IMR-90 (cell line): ENCODE results near the gene SNTG2. TPM values are rescaled to one million over a fixed set of nuclear protein-coding genes. Genes with fewer than 3 reads are reported as not detected.

Experiments
- ATAC-seq: fragments of 200-7000 bp; cut with Tn5 transposase; 2 replicates; pipeline ENCODE4 v1.9.1; 2020; ENCODE audit warnings: low read depth, mild to moderate bottlenecking, moderate library complexity
- BruUV-seq: library from RNA; stranded (reverse); fragments of 400-500 nt; replicated peaks from 2 replicates; lab custom pipeline; 2021; lab: Mats Ljungman, UMichigan
- CTCF ChIA-PET: fragments of 300-600 bp; formaldehyde crosslinking; extraction: SDS; loops from one replicate; lab custom pipeline; 2021; ENCODE audit warnings: antibody characterized with exemption; lab: Yijun Ruan, JAX
- POLR2A ChIA-PET: fragments of 300-600 bp; sonication (Branson Sonifier 250); formaldehyde crosslinking; loops from one replicate; lab custom pipeline; 2022; ENCODE audit warnings: antibody characterized with exemption; ENCODE audit not compliant: unreplicated experiment; lab: Charles Lee
- DNase-seq: peaks from one replicate; pipeline ENCODE4 v3.0.0; 2013
- H2AFZ ChIP-seq: replicated peaks from 2 replicates; pipeline ENCODE3; 2013; ENCODE audit warnings: low read length, mild to moderate bottlenecking; ENCODE audit not compliant: poor library complexity
- H2AK5ac ChIP-seq: 2 replicates; pipeline ENCODE4 v1.6.1; 2013; ENCODE audit warnings: low read depth, low read length, inconsistent platforms
- H2AK9ac ChIP-seq: replicated peaks from 2 replicates; pipeline ENCODE3; 2013; ENCODE audit warnings: mild to moderate bottlenecking, low read depth, low read length, moderate library complexity; ENCODE audit not compliant: poor library complexity
- H2BK120ac ChIP-seq: 2 replicates; pipeline ENCODE4 v1.6.1; 2013; ENCODE audit warnings: low read depth, low read length, inconsistent platforms
- H2BK15ac ChIP-seq: 3 replicates; pipeline ENCODE4 v1.6.1; 2013; ENCODE audit warnings: low read depth, low read length, inconsistent platforms
- H2BK20ac ChIP-seq: 2 replicates; pipeline ENCODE4 v1.6.1; 2013; ENCODE audit warnings: low read depth, mild to moderate bottlenecking, inconsistent platforms, low read length, moderate library complexity
- H2BK5ac ChIP-seq: 2 replicates; pipeline ENCODE4 v1.6.1; 2013; ENCODE audit warnings: mild to moderate bottlenecking, low read depth, low read length, inconsistent platforms; ENCODE audit not compliant: poor library complexity, severe bottlenecking
- H3K14ac ChIP-seq: replicated peaks from 2 replicates; pipeline ENCODE4 v1.6.1; 2013; ENCODE audit warnings: low read depth, low read length, inconsistent platforms
- H3K18ac ChIP-seq: 2 replicates; pipeline ENCODE4 v1.6.1; 2013; ENCODE audit warnings: low read depth, low read length, control low read depth
- H3K23ac ChIP-seq: 2 replicates; pipeline ENCODE4 v1.6.1; 2013; ENCODE audit warnings: low read depth, low read length, inconsistent platforms
- H3K27ac ChIP-seq: 2 replicates; pipeline ENCODE4 v1.5.1; 2013; ENCODE audit warnings: mild to moderate bottlenecking, control low read depth, low read length; ENCODE audit not compliant: insufficient read depth
- H3K27me3 ChIP-seq: 2 replicates; pipeline ENCODE4 v1.6.1; 2013; ENCODE audit warnings: low read length; ENCODE audit not compliant: control insufficient read depth, insufficient read depth
- H3K36me3 ChIP-seq: 2 replicates; pipeline ENCODE4 v1.6.1; 2013; ENCODE audit warnings: low read length, mixed read lengths; ENCODE audit not compliant: control insufficient read depth, insufficient read depth
- H3K4ac ChIP-seq: 2 replicates; pipeline ENCODE4 v1.6.1; 2013; ENCODE audit warnings: low read depth, low read length, inconsistent platforms
- H3K4me1 ChIP-seq: 2 replicates; pipeline ENCODE4 v1.6.1; 2013; ENCODE audit warnings: low read length, mixed read lengths; ENCODE audit not compliant: control insufficient read depth, insufficient read depth
- H3K4me2 ChIP-seq: 2 replicates; pipeline ENCODE4 v1.6.1; 2013; ENCODE audit warnings: low read depth, mild to moderate bottlenecking, control low read depth, low read length, moderate library complexity
- H3K4me3 ChIP-seq: 2 replicates; pipeline ENCODE4 v1.5.1; 2013; ENCODE audit warnings: low read depth, mild to moderate bottlenecking, control low read depth, low read length, moderate library complexity; ENCODE audit not compliant: insufficient read depth
- H3K56ac ChIP-seq: 2 replicates; pipeline ENCODE4 v1.6.1; 2013; ENCODE audit warnings: low read length, inconsistent platforms; ENCODE audit not compliant: insufficient read depth; ENCODE audit errors: extremely low read depth
- H3K79me1 ChIP-seq, 2 experiments: 2 replicates each; pipeline ENCODE4 v1.6.1; 2013; ENCODE audit warnings: low read length in 2 of 2, inconsistent platforms in 1 of 2, low read depth in 1 of 2
- H3K9ac ChIP-seq: 2 replicates; pipeline ENCODE4 v1.6.1; 2013; ENCODE audit warnings: low read depth, low read length, control low read depth
- H3K9me1 ChIP-seq: 2 replicates; pipeline ENCODE4 v1.6.1; 2013; ENCODE audit warnings: low read length, inconsistent platforms; ENCODE audit not compliant: insufficient read depth
- H3K9me3 ChIP-seq: 2 replicates; pipeline ENCODE4 v1.6.1; 2013; ENCODE audit warnings: low read length; ENCODE audit not compliant: control insufficient read depth, insufficient read depth
- H4K20me1 ChIP-seq: 2 replicates; pipeline ENCODE4 v1.6.1; 2013; ENCODE audit warnings: low read length, inconsistent platforms; ENCODE audit not compliant: insufficient read depth
- H4K5ac ChIP-seq: 2 replicates; pipeline ENCODE4 v1.6.1; 2013; ENCODE audit warnings: mild to moderate bottlenecking, low read depth, low read length, control low read depth
- H4K8ac ChIP-seq, 2 experiments: 2 replicates each; pipeline ENCODE4 v1.6.1; 2013; ENCODE audit warnings: low read depth in 2 of 2, low read length in 2 of 2, control low read depth in 1 of 2, inconsistent platforms in 1 of 2
- H4K91ac ChIP-seq: 2 replicates; pipeline ENCODE4 v1.6.1; 2013; ENCODE audit warnings: low read depth, low read length, inconsistent platforms; ENCODE audit not compliant: insufficient read depth
- CEBPB ChIP-seq: IDR thresholded peaks from 2 replicates; pipeline ENCODE4 v1.6.1; 2012; ENCODE audit warnings: low read depth, low read length, improper control_type of control experiment
- FOS ChIP-seq: fragments of 150-350 bp; IDR thresholded peaks from 2 replicates; pipeline ENCODE4 v1.6.1; 2016; ENCODE audit warnings: low read depth, low read length
- MAFK ChIP-seq: IDR thresholded peaks from 2 replicates; pipeline ENCODE4 v1.6.1; 2012; ENCODE audit warnings: low read depth, low read length, improper control_type of control experiment
- MXI1 ChIP-seq: IDR thresholded peaks from 2 replicates; pipeline ENCODE4 v1.6.1; 2012; ENCODE audit warnings: low read depth, mild to moderate bottlenecking, low read length, moderate library complexity, borderline replicate concordance
- NFE2L2 ChIP-seq: fragments of 150-350 bp; IDR thresholded peaks from 2 replicates; pipeline ENCODE4 v1.6.1; 2016; ENCODE audit warnings: low read depth, mild to moderate bottlenecking, low read length
- POLR2A ChIP-seq: IDR thresholded peaks from 2 replicates; pipeline ENCODE4 v1.6.1; 2012; ENCODE audit warnings: mild to moderate bottlenecking, low read depth, low read length
- RAD21 ChIP-seq: IDR thresholded peaks from 2 replicates; pipeline ENCODE4 v1.6.1; 2012; ENCODE audit warnings: low read length, improper control_type of control experiment
- RCOR1 ChIP-seq: IDR thresholded peaks from 2 replicates; pipeline ENCODE4 v1.6.1; 2012; ENCODE audit warnings: mild to moderate bottlenecking, low read length, improper control_type of control experiment; ENCODE audit not compliant: insufficient replicate concordance
- RFX5 ChIP-seq: IDR thresholded peaks from 2 replicates; pipeline ENCODE4 v1.8.0; 2012; ENCODE audit warnings: low read depth, mild to moderate bottlenecking, low read length, moderate library complexity
- WGBS, 2 experiments: methylation state at CpG; one replicate each; pipeline versions ENCODE4 v1.1.5 to v1.1.7; 2013; ENCODE audit warnings: missing lambda C conversion rate in 2 of 2; ENCODE audit not compliant: insufficient read length in 1 of 2; ENCODE audit errors: extremely low coverage in 2 of 2; 5-methylcytosine and 5-hydroxymethylcytosine counted together
- dilution Hi-C: fragments of 300-500 bp; cut with HindIII; formaldehyde crosslinking; loops from one replicate; pipeline ENCODE4 v1.14.3; 2018; ENCODE audit warnings: low sequenced_read_pairs; ENCODE audit not compliant: unreplicated experiment
- in situ Hi-C: fragments of 300-500 bp; cut with MboI; formaldehyde crosslinking; loops from 3 replicates; pipeline ENCODE4 v1.14.3; 2019; ENCODE audit warnings: low sequenced_read_pairs, inconsistent platforms, mixed read lengths
- intact Hi-C: fragments of 100-400 bp; cut with micrococcal nuclease; formaldehyde crosslinking; loops from 2 replicates; pipeline ENCODE4 v1.10.0; 2022
- polyA plus RNA-seq, 3 experiments: library from polyadenylated mRNA; depleted of rRNA; stranded (reverse); fragments of >200 nt; gene quantifications; 2 replicates each; pipeline ENCODE4 v1.2.3, GENCODE V29; 2012; ENCODE audit warnings: low replicate concordance in 1 of 3
- total RNA-seq: library from RNA; depleted of rRNA; stranded (reverse); fragments of >200 nt; gene quantifications from 2 replicates; pipeline ENCODE4 v1.2.3, GENCODE V29; 2012
- TF ChIP-seq, protein P1 (sequence below): fragments of 150-350 bp; IDR thresholded peaks from 2 replicates; pipeline ENCODE4 v1.6.1; 2016; ENCODE audit warnings: low read depth, mild to moderate bottlenecking, low read length, moderate library complexity, borderline replicate concordance
- TF ChIP-seq, protein P2 (sequence below): fragments of 150-350 bp; IDR thresholded peaks from 2 replicates; pipeline ENCODE4 v1.6.1; 2017; ENCODE audit warnings: mild to moderate bottlenecking, antibody characterized with exemption, low read length, low read depth

Gene SNTG2
- total and polyA plus RNA-seq, 2 of the 4 experiments (the other 2 are of a cell fraction): under 0.01 to 0.17 TPM

DNA sequence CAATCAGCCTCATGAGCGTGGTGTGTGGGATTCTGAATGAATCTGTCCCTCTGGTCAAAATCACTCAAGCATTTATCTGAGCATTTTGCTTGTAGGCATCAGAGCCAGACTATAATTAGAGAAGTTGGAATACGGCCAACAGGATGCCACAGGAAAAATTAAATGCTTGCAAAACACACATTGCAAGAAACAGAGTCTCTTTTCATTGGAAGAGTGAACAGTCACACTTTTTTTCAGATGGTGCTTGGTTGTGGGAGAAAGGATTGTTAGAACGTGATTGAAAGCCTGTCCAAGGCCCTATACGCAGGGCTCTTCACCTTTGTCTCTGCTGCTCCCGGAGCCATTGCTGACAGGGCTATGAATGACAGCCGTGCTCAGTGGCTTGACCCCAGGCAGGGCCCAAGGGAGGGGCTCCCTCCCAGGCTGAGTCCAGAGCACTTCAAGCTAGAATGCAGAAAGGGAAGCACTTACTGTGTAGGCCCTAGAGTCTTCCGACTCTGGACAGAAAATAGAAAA is 59.8 kb downstream of the SNTG2 start:
- Histone ChIP-seq H3K4me1 (no peaks in the 10 kb centered on the region), H3K36me3 (no peaks in the 10 kb centered on the region), H4K91ac (no peak overlapping the region), H3K4me3 (no peak overlapping the region), H2AK5ac (no peak overlapping the region), H3K4me2 (no peak overlapping the region), H3K4ac (no peak overlapping the region), H3K18ac (no peak overlapping the region), H2BK120ac (no peak overlapping the region), H3K9ac (no peak overlapping the region), H4K20me1 (no peaks in the 10 kb centered on the region), H2BK15ac (no peak overlapping the region), H4K5ac (no peak overlapping the region), H2BK20ac (no peak overlapping the region), H3K9me3 (no peaks in the 10 kb centered on the region), H3K23ac (no peak overlapping the region), H3K27ac (no peak overlapping the region), H3K9me1 (no peaks in the 10 kb centered on the region), H3K27me3 (no peaks in the 10 kb centered on the region), H2BK5ac (no peak overlapping the region), H2AFZ (no peak overlapping the region), H2AK9ac (no peak overlapping the region), H4K8ac (no peak overlapping the region), H3K14ac (no peak overlapping the region), H3K56ac (no peak overlapping the region), H3K79me1 (no peaks in the 10 kb centered on the region)
- ATAC-seq (no peak), DNase-seq (no peak)
- 3% methylated on average over 4 of the region's 7 CpGs; no CpG with 5 or more reads in 1 of the 2 experiments for WGBS, 2 experiments
- dilution Hi-C loops: no loop called here
- no peak for TF ChIP-seq FOS
- no peak for TF ChIP-seq RAD21
- TF ChIP-seq MXI1: no peak
- TF ChIP-seq, protein P1, sequence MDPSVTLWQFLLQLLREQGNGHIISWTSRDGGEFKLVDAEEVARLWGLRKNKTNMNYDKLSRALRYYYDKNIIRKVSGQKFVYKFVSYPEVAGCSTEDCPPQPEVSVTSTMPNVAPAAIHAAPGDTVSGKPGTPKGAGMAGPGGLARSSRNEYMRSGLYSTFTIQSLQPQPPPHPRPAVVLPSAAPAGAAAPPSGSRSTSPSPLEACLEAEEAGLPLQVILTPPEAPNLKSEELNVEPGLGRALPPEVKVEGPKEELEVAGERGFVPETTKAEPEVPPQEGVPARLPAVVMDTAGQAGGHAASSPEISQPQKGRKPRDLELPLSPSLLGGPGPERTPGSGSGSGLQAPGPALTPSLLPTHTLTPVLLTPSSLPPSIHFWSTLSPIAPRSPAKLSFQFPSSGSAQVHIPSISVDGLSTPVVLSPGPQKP: no peak
- TF ChIP-seq MAFK: no peak
- TF ChIP-seq, protein P2, sequence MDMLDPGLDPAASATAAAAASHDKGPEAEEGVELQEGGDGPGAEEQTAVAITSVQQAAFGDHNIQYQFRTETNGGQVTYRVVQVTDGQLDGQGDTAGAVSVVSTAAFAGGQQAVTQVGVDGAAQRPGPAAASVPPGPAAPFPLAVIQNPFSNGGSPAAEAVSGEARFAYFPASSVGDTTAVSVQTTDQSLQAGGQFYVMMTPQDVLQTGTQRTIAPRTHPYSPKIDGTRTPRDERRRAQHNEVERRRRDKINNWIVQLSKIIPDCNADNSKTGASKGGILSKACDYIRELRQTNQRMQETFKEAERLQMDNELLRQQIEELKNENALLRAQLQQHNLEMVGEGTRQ: no peak
- TF ChIP-seq RCOR1: no peak
- TF ChIP-seq POLR2A: no peak
- no peak for TF ChIP-seq NFE2L2
- TF ChIP-seq RFX5: no peak
- no peak for TF ChIP-seq CEBPB
- CTCF ChIA-PET: no interaction called here
- POLR2A ChIA-PET: no interaction called here
- BruUV-seq: no TSS peak
- intact Hi-C loops: no loop called here
- in situ Hi-C loops: no loop called here
